Medulla oblongata (tissue), 1 donor: ENCODE results near the gene ALOX15B.
"Not testable (repeated sequence)": the region's sequence is repeated elsewhere in the genome, so short reads cannot be mapped to it uniquely, and the experiment has no call there.

ENCODE experiments used
- DNase-seq: peaks from one replicate; pipeline ENCODE4 v3.0.0-alpha.2; 2015; ENCODE audit errors: extremely low spot score

ALOX15B gene

GRCh38 chr17:8062807-8063483 lies 24.1 kb downstream of the ALOX15B start:
- DNase-seq: no peak

- DNase-seq: no peak
Observed at GRCh38 chr17:8063761-8064534, 25.1 kb downstream of the ALOX15B start.

GRCh38 chr17:8064561-8065019 lies 25.7 kb downstream of the ALOX15B start:
- DNase-seq: no peak

GRCh38 chr17:8066841-8067775 lies 28.2 kb downstream of the ALOX15B start:
- no peak for DNase-seq

GRCh38 chr17:8067806-8068205 lies 28.9 kb downstream of the ALOX15B start:
- no peak for DNase-seq

GRCh38 chr17:8068736-8069586 lies 30.1 kb downstream of the ALOX15B start:
- no peak for DNase-seq

GRCh38 chr17:8069587-8069860 lies 30.7 kb downstream of the ALOX15B start:
- no peak for DNase-seq

- DNase-seq: no peak
Observed at GRCh38 chr17:8071496-8071895, 32.6 kb downstream of the ALOX15B start.

- DNase-seq: no peak
Observed at GRCh38 chr17:8072341-8072728, 33.5 kb downstream of the ALOX15B start.

- no peak for DNase-seq
Observed at GRCh38 chr17:8072729-8073461, 34.0 kb downstream of the ALOX15B start.

- DNase-seq: peak; percentile 26
Observed at GRCh38 chr17:8073627-8074484, 35.0 kb downstream of the ALOX15B start.

GRCh38 chr17:8074554-8074953 lies 35.7 kb downstream of the ALOX15B start:
- no peak for DNase-seq

- no peak for DNase-seq
Observed at GRCh38 chr17:8075081-8075480, 36.2 kb downstream of the ALOX15B start.

- no peak for DNase-seq
Observed at GRCh38 chr17:8075574-8076342, 36.9 kb downstream of the ALOX15B start.

GRCh38 chr17:8076502-8077266 lies 37.8 kb downstream of the ALOX15B start:
- no peak for DNase-seq

GRCh38 chr17:8077939-8078338 lies 39.1 kb downstream of the ALOX15B start:
- DNase-seq: not testable (repeated sequence)

GRCh38 chr17:8079291-8080207 lies 40.7 kb downstream of the ALOX15B start:
- DNase-seq: peak; percentile 69
